Measurements from ENCODE around the gene PPP6R2.
"Not testable (repeated sequence)": the region's sequence is repeated elsewhere in the genome, so short reads cannot be mapped to it uniquely, and the experiment has no call there.

DNA sequence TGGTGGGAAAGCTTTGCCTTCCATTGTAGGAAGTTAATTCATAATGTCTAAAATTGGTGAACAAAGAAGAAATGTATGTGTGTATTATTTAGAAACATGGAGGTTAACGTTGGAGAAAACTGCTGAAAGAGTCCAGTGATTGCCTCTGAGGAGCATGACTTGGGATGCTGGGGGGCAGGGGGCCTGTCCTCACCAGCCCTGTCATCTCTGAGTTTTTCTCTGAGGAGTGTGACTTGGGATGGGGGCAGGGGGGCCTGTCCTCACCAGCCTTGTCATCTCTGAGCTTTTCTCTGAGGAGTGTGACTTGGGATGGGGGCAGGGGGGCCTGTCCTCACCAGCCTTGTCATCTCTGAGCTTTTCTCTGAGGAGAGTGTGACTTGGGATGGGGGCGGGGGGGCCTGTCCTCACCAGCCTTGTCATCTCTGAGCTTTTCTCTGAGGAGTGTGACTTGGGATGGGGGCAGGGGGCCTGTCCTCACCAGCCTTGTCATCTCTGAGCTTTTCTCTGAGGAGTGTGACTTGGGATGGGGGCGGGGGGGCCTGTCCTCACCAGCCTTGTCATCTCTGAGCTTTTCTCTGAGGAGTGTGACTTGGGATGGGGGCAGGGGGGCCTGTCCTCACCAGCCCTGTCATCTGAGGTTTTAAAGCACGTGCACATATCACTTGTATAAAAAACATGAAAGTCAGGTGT, 54.4 kb downstream of the PPP6R2 start:
- TF ChIP-seq EZH2 (IDR thresholded peaks at IDR 0.05; ENCODE audit: borderline replicate concordance, low read length); CTCF (conservative IDR thresholded peaks at IDR 0.05 in 1 of 2, IDR thresholded peaks at IDR 0.05 in 1 of 2; ENCODE audit: extremely low read depth in 1 of 2, insufficient read depth in 1 of 2, low read depth in 1 of 2, low read length in 2 of 2): not testable (repeated sequence)
